Measurements from ENCODE around the gene VIL1. TPM values are rescaled to one million over a fixed set of nuclear protein-coding genes. Genes with fewer than 3 reads are reported as not detected.
A peak's percentile ranks its signal among the peaks of the same experiment; 100 is the strongest.

The VIL1 gene
- total RNA-seq (2021; ENCODE audit: unreplicated experiment) (0.49 TPM), Bru-seq, nascent RNA (percentile 8 among the genes with signal in this experiment), BruChase-seq, experiment 1, labeled RNA remaining after a 6-hour chase (percentile 10 among the genes with signal in this experiment), BruChase-seq, experiment 2, labeled RNA remaining after a 2-hour chase (percentile 3 among the genes with signal in this experiment)
- 0.06 and 0.17 TPM in 2 replicates for polyA plus RNA-seq (2012)
- long read RNA-seq = 0 reads

DNA sequence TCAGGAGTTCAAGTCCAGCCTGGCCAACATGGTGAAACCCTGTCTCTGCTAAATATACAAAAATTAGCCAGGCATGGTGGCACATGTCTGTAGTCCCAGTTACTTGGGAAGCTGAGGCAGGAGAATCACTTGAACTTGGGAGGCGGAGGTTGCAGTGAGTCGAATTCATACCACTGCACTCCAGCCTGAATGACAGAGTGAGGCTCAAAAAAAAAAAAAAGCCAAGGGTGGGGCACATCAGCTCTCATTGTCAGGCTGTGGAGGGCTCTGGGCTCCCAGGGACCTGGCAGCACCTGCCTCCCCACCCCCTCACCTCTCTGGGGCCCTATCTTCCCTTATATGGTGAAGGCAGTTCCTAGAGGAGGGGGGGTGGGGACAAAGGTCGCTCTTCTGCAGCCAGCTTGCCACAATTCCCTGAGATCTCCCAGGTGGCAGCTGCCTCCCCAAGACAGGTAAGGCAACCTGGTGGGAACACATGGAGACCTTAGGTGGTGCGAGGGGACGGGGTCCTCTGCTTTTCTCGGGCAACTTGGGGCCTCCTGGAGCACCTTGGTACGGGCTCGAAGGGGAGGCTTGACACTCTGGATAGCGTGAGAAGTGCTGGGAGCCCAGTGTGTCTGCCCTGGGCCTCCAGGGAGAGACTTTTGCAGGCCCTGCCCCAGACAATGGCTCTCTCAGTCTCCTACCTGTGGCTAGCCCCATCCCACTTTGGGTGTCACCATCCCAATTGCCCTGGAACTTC is at the start of gene VIL1:
TSS of gene VIL1 (plus strand) at position 407 of the 742 bp plus-strand sequence. CDS start 4,656 bp downstream, outside the sequence.
- Histone ChIP-seq H3K9me2 (ENCODE audit: insufficient read depth) (no peaks in the 10 kb centered on the region), H3K9me3 (ENCODE audit: control insufficient read depth in 1 of 2, insufficient read depth in 1 of 2, low read depth in 1 of 2, low read length in 2 of 2) (no peaks in the 10 kb centered on the region), H3K27me3 (ENCODE audit: insufficient read depth, low read length) (no peaks in the 10 kb centered on the region), H3K4me2 (ENCODE audit: low read length) (no peak within 1 kb of the TSS), H3K27ac (ENCODE audit: low read depth, low read length) (no peak within 1 kb of the TSS), H3K79me2 (ENCODE audit: insufficient read depth, low read length) (no peaks in the 10 kb centered on the region), H2AFZ (ENCODE audit: low read depth, low read length, poor library complexity, severe bottlenecking) (no peak within 1 kb of the TSS), H3K4me1 (ENCODE audit: control insufficient read depth in 1 of 2, insufficient read depth in 2 of 2, low read length in 2 of 2) (no peaks in the 10 kb centered on the region), H4K20me1 (ENCODE audit: insufficient read depth) (no peaks in the 10 kb centered on the region), H3K4me3 (replicated peaks in 1 of 2; ENCODE audit: low read depth in 1 of 2, low read length in 2 of 2) (no peak within 1 kb of the TSS), H3K9ac (ENCODE audit: low read length) (no peak within 1 kb of the TSS), H3K36me3 (ENCODE audit: control insufficient read depth in 1 of 2, insufficient read depth in 2 of 2, low read length in 2 of 2) (no peaks in the 10 kb centered on the region)
- BruUV-seq (replicated peaks) = no TSS peak
- intact Hi-C loops (cut with micrococcal nuclease) = no loop called here
- ChIA-PET POLR2A (no interaction called here), CTCF (no interaction called here), RAD21 (ENCODE audit: low non-redundant PET in 1 of 2, low total read pairs in 2 of 2, uncharacterized antibody in 2 of 2, unreplicated experiment in 2 of 2) (no interaction called here)
- ATAC-seq (0 out of 2 replicates have a peak, but pooled peaks have one; percentile 8), DNase-seq (ENCODE audit: low read depth, low spot score) (no peak)
- TF ChIP-seq EZH2 (IDR thresholded peaks at IDR 0.05) = no peak
- TF ChIP-seq SRF (IDR thresholded peaks at IDR 0.05; ENCODE audit: low read depth) = no peak
- TF ChIP-seq SP1 (IDR thresholded peaks at IDR 0.05; ENCODE audit: low read depth) = no peak
- no peak for TF ChIP-seq RAD21 (IDR thresholded peaks at IDR 0.05; ENCODE audit: low read depth)
- no peak for TF ChIP-seq EGR1 (IDR thresholded peaks at IDR 0.05; ENCODE audit: low read depth)
- no peak for TF ChIP-seq FOSL1 (IDR thresholded peaks at IDR 0.05; ENCODE audit: low read depth)
- TF ChIP-seq, protein P1, sequence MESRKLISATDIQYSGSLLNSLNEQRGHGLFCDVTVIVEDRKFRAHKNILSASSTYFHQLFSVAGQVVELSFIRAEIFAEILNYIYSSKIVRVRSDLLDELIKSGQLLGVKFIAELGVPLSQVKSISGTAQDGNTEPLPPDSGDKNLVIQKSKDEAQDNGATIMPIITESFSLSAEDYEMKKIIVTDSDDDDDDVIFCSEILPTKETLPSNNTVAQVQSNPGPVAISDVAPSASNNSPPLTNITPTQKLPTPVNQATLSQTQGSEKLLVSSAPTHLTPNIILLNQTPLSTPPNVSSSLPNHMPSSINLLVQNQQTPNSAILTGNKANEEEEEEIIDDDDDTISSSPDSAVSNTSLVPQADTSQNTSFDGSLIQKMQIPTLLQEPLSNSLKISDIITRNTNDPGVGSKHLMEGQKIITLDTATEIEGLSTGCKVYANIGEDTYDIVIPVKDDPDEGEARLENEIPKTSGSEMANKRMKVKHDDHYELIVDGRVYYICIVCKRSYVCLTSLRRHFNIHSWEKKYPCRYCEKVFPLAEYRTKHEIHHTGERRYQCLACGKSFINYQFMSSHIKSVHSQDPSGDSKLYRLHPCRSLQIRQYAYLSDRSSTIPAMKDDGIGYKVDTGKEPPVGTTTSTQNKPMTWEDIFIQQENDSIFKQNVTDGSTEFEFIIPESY (IDR thresholded peaks at IDR 0.05; ENCODE audit: extremely low read depth, insufficient replicate concordance, low read length) = no peak
